OCI-LY3 (cell line): ENCODE measurements around the gene NIN.

Experiments used
- H2AFZ ChIP-seq: fragments of 200-600, 300-600 bp; shearing (Covaris generic); 2 replicates; pipeline ENCODE4 v1.6.0; 2014; ENCODE audit warnings: antibody characterized with exemption, low read depth, low read length
- H3K27ac ChIP-seq: fragments of 200-600, 300-600 bp; sonication (generic); 2 replicates; pipeline ENCODE4 v1.5.1; 2014; ENCODE audit warnings: mild to moderate bottlenecking, low read length, moderate library complexity, mixed read lengths
- H3K27me3 ChIP-seq: fragments of 200-600, 300-600 bp; sonication (generic); 2 replicates; pipeline ENCODE4 v1.6.1; 2014; ENCODE audit warnings: low read depth, low read length, mixed read lengths
- H3K36me3 ChIP-seq: fragments of 200-600, 300-600 bp; sonication (generic); replicated peaks from 2 replicates; pipeline ENCODE3; 2014; ENCODE audit warnings: low read depth, low read length, mixed read lengths
- H3K4me1 ChIP-seq: fragments of 300-600, 200-600 bp; sonication (generic); 2 replicates; pipeline ENCODE4 v1.6.1; 2014; ENCODE audit warnings: low read length, mixed read lengths
- H3K4me2 ChIP-seq: fragments of 200-600, 300-600 bp; sonication (generic); 2 replicates; pipeline ENCODE4 v1.6.1; 2014; ENCODE audit warnings: low read length, mixed read lengths
- H3K4me3 ChIP-seq: fragments of 300-600, 200-600 bp; sonication (generic); 2 replicates; pipeline ENCODE4 v1.5.1; 2014; ENCODE audit warnings: antibody characterized with exemption, mild to moderate bottlenecking, low read length, moderate library complexity
- H3K79me2 ChIP-seq: fragments of 300-600, 200-600 bp; shearing (Covaris generic); 2 replicates; pipeline ENCODE4 v1.6.1; 2014; ENCODE audit warnings: mild to moderate bottlenecking, low read length, mixed read lengths
- H3K9ac ChIP-seq: fragments of 300-600, 200-600 bp; shearing (Covaris generic); 2 replicates; pipeline ENCODE4 v1.6.0; 2014; ENCODE audit warnings: mild to moderate bottlenecking, low read length, moderate library complexity
- H3K9me3 ChIP-seq: fragments of 200-600, 300-600 bp; shearing (Covaris generic); 2 replicates; pipeline ENCODE4 v1.6.1; 2014; ENCODE audit warnings: low read length, mixed read lengths; ENCODE audit not compliant: insufficient read depth
- H4K20me1 ChIP-seq: fragments of 200-600, 300-600 bp; sonication (generic); 2 replicates; pipeline ENCODE4 v1.6.1; 2016; ENCODE audit warnings: low read length, mixed read lengths; ENCODE audit not compliant: insufficient read depth
- EZH2phosphoT487 ChIP-seq: fragments of 200-600 bp; shearing (Covaris generic); IDR thresholded peaks from 2 replicates; pipeline ENCODE4 v1.6.1; 2018; ENCODE audit warnings: antibody characterized with exemption, mixed run types, low read depth
- TF ChIP-seq, protein P1 (sequence below): fragments of 200-600, 300-600 bp; sonication (generic); IDR thresholded peaks from 2 replicates; pipeline ENCODE4 v1.5.1; 2014; ENCODE audit warnings: antibody characterized with exemption, low read length, low read depth

Gene NIN

DNA sequence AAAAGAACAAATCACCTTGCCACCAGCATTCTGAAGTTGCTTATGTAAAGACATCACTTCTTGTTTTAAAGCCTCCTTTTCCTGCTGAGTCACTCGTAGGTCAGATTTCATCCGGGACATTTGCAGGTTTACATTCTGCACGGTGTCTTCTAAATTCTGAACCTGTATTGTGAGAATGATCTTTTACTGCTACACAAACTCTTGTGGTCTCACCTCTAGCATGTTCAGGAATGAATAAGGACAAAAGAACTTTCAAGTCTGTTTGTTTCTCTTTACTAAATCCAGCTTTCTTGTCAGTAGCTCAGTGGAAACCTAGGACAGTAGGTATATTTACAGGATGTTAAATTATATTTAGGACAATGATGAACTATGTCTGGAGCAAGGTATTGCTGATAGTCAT, 89.4 kb downstream of the NIN start:
- no peaks in the 10 kb centered on the region for H3K9me3 ChIP-seq
- H3K27ac ChIP-seq, result peak overlapping the region; percentile 29
- no peaks in the 10 kb centered on the region for H3K27me3 ChIP-seq
- H3K4me2 ChIP-seq, result no peak overlapping the region
- no peak for TF ChIP-seq EZH2phosphoT487
- TF ChIP-seq, protein P1, sequence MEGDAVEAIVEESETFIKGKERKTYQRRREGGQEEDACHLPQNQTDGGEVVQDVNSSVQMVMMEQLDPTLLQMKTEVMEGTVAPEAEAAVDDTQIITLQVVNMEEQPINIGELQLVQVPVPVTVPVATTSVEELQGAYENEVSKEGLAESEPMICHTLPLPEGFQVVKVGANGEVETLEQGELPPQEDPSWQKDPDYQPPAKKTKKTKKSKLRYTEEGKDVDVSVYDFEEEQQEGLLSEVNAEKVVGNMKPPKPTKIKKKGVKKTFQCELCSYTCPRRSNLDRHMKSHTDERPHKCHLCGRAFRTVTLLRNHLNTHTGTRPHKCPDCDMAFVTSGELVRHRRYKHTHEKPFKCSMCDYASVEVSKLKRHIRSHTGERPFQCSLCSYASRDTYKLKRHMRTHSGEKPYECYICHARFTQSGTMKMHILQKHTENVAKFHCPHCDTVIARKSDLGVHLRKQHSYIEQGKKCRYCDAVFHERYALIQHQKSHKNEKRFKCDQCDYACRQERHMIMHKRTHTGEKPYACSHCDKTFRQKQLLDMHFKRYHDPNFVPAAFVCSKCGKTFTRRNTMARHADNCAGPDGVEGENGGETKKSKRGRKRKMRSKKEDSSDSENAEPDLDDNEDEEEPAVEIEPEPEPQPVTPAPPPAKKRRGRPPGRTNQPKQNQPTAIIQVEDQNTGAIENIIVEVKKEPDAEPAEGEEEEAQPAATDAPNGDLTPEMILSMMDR, result no peak
- no peak overlapping the region for H3K9ac ChIP-seq
- H3K4me3 ChIP-seq, result no peak overlapping the region
- no peaks in the 10 kb centered on the region for H4K20me1 ChIP-seq
- peaks cover 75% of the 10 kb centered on the region for H3K36me3 ChIP-seq
- H3K4me1 ChIP-seq, result peaks cover 29% of the 10 kb centered on the region
- H2AFZ ChIP-seq, result no peak overlapping the region
- no peaks in the 10 kb centered on the region for H3K79me2 ChIP-seq

- H4K20me1 ChIP-seq, result no peaks in the 10 kb centered on the region
- H3K9ac ChIP-seq, result no peak overlapping the region
- peak overlapping the region; percentile 29; the same call in 1 of the 2 replicates for H3K27ac ChIP-seq
- no peak overlapping the region for H3K4me2 ChIP-seq
- TF ChIP-seq, protein P1, result no peak
- TF ChIP-seq EZH2phosphoT487, result no peak
- H3K4me3 ChIP-seq, result no peak overlapping the region
- peaks cover 69% of the 10 kb centered on the region for H3K36me3 ChIP-seq
- H3K27me3 ChIP-seq, result no peaks in the 10 kb centered on the region
- H3K9me3 ChIP-seq, result no peaks in the 10 kb centered on the region
- H3K4me1 ChIP-seq, result peaks cover 29% of the 10 kb centered on the region
- no peak overlapping the region for H2AFZ ChIP-seq
- H3K79me2 ChIP-seq, result no peaks in the 10 kb centered on the region
Measured at GRCh38 chr14:50740856-50741255, 90.1 kb downstream of the NIN start.

DNA sequence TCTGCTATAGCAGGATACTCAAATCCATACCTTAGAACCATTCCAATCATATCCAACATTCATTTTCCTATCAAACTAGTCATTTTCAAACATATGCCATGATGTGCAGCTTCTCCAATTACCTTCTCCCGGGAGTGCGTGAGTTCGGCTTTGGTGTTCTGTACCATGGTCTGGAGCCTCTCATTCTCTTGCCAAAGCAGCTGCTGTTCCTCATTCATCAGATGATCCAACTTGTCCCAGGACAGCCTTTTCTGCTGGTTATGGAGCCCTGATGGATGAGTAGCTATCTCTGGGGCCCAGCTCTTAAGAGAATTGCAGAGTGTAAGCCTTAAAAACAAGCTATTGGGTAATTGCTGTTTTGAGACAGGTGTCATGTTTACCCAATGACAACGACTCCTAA, 91.8 kb downstream of the NIN start:
- Histone ChIP-seq H3K36me3 (peaks cover 64% of the 10 kb centered on the region), H3K9ac (no peak overlapping the region), H4K20me1 (no peaks in the 10 kb centered on the region), H3K27me3 (no peaks in the 10 kb centered on the region), H3K9me3 (no peaks in the 10 kb centered on the region), H3K4me2 (no peak overlapping the region), H3K27ac (peak overlapping the region; percentile 54), H3K79me2 (no peaks in the 10 kb centered on the region), H3K4me3 (no peak overlapping the region), H3K4me1 (peaks cover 29% of the 10 kb centered on the region), H2AFZ (no peak overlapping the region)
- TF ChIP-seq, protein P1, result no peak
- TF ChIP-seq EZH2phosphoT487, result no peak

DNA sequence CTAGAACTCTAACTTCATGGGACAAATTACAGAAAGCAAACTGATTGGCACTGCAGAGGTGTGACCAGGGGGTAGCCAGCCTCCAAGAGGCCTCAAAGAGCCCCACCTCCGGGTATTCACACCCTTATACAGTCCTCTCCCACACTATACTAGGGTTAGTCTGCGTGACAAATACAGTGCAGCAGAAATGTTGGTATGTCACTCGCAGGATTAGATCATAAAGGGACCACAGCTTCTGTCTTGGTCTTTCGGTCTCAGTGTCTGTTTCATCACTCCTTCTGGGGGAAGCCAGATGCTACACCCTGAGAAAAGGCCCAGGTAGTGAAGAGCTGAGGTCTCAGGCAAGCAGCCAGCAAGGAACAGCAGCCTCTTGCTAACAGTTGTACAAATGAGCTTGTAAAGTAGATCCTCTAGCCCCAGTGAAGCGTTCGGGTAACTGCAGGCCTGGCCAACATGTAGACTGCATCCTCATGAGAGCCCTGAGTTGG, 94.0 kb downstream of the NIN start:
- Histone ChIP-seq H3K79me2 (no peaks in the 10 kb centered on the region), H3K4me3 (no peak overlapping the region), H3K27ac (peak overlapping the region; percentile 40; the same call in 1 of the 2 replicates), H3K27me3 (no peaks in the 10 kb centered on the region), H3K9ac (no peak overlapping the region), H3K36me3 (peaks cover 66% of the 10 kb centered on the region), H4K20me1 (no peaks in the 10 kb centered on the region), H3K4me1 (peaks cover 29% of the 10 kb centered on the region), H3K4me2 (no peak overlapping the region), H2AFZ (no peak overlapping the region), H3K9me3 (no peaks in the 10 kb centered on the region)
- TF ChIP-seq, protein P1, result no peak
- TF ChIP-seq EZH2phosphoT487, result no peak
